Measurements from ENCODE around the gene C3orf20. TPM values are rescaled to one million over a fixed set of nuclear protein-coding genes. Genes with fewer than 3 reads are reported as not detected.
"Not testable (repeated sequence)": the region's sequence is repeated elsewhere in the genome, so short reads cannot be mapped to it uniquely, and the experiment has no call there.

The C3orf20 gene
- total RNA-seq, 1 donor from 2014 or later: not detected

GRCh38 chr3:14699643-14700042 is 24.7 kb downstream of the C3orf20 start:
- peak; percentile 2 for DNase-seq (ENCODE audit: low read depth)

DNA sequence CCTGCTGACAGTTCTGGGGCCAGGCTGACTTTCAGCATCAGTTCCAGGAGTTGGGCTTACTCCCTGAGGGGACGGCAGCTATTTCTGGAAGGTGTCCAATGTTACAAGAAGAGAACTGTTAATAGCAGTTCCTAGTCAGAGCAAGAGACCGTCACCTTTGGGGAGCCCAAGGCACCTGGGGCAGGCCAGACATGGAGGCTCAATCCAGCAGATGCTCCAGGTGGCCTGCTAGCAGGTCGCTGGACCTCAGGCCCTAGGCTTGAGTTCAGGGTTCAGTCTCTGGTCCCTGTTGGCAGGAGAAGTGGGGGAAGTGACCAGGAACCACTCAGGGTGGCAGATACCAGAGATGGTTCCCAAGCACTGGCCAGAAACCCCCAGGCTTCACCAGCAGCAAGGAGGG is 25.9 kb downstream of the C3orf20 start:
- no peak for DNase-seq (ENCODE audit: low read depth)

- DNase-seq (ENCODE audit: low read depth): peak; percentile 10
Observed at GRCh38 chr3:14701676-14702075, 26.7 kb downstream of the C3orf20 start.

DNA sequence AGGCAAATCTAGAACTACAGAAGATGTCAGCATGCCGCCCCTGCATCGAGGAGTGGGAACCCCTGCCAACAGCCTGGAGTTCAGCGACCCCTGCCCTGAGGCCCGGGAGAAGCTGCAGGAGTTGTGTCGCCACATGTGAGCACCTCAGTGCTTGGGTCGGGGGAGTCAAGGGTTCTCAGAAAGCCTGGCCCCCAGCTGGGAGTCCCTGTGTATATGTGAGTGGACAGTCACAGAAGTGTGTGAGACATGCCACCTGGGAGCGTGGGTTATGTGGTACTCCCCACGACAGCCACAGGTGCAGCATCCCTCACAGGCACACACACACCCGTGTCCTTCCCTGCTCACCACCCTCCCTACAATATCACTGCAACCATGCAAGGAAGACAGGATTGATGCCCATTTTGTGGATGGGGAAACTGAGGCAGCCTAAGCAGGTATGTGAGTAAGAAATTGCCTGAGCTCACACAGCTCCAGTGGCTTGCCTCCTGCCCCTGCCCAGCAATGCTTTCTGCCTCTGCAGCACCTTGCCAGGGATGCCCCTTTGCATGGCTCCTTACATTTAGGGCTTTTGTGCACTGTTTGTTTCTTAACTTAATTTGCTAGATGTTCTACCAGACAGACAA is 28.3 kb downstream of the C3orf20 start:
- DNase-seq (ENCODE audit: low read depth): no peak

DNA sequence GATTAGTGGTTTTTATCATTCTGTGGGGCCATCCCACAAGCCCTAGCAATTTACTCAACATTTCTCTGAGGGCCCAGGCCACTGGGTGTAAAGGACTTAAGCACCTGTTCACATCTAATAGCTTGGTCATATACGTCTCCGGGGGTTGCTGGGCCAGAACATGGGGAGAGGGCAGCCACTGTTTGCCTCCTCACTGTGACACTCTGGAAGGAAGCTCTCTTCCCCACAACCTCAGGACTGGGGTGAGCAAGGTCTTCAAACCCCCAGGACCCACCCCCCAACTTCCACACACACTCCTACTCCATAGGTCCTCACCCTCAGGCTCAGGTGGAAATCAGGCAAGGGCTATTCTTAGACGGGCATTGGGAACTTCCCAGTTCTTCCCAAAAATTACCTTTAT is 28.9 kb downstream of the C3orf20 start:
- no peak for DNase-seq (ENCODE audit: low read depth)

DNA sequence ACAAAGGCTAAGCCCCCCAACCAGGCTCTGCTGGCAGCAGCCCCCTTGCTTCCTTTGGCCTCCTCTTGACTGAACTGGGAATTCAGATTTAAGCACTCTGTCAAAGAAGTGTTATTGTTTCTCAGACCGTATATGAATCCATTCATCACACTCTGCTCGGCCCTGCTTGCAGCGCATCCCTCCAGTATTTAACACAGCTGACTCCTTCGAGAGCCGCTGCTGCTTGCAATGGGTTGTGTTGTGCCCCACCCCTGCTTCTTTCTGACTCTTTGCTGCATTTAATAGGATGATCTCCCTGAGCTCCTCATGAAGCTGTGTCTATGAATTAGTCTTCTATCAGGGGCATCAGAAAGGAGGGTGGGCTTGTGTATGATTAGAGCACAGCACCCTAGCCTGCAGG is 31.2 kb downstream of the C3orf20 start:
- no peak for DNase-seq (ENCODE audit: low read depth)

GRCh38 chr3:14716591-14716990 is 41.6 kb downstream of the C3orf20 start:
- peak; percentile 66 for DNase-seq (ENCODE audit: low read depth)

DNA sequence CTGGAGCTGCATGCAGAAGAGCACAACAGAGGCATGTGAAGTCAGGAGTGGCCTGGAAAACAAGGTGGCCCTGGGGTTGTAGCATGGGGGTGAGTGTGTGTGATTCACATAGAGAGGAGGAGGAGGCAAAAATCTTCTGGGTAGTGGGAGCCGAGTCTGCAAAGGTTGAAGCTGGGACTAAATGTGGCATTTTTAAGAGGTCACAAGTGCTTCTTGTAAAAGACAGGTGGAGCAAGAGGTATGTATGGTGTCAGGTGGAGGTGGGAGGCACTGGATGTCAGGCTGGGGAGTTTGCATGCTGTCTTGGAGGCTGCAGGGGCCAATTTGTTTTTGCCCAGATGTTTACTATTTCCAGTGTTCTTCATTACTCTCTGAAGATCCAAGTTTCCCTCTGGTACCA is 42.4 kb downstream of the C3orf20 start:
- peak; percentile 5 for DNase-seq (ENCODE audit: low read depth)

DNA sequence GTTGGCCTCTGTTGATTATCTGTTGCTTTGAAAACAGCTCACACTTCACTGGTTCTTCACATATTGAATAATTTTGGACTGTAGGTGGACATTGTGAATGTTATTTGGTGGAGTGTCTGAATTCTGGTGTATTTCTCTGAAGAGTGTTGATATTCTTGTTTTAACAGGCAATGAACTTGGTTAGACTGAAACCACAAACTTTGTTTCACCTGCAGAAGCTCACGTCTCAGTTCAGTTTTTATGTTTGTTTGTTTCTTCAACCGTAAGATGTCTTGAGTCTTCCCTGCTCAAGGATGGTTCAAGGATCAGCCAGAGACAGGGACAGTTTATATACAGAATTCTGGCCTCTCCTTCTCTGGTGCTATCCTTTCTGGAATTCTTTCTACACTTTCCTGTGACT is 43.6 kb downstream of the C3orf20 start:
- DNase-seq (ENCODE audit: low read depth): peak; percentile 14

GRCh38 chr3:14719006-14719405 is 44.1 kb downstream of the C3orf20 start:
- peak; percentile 47 for DNase-seq (ENCODE audit: low read depth)

DNA sequence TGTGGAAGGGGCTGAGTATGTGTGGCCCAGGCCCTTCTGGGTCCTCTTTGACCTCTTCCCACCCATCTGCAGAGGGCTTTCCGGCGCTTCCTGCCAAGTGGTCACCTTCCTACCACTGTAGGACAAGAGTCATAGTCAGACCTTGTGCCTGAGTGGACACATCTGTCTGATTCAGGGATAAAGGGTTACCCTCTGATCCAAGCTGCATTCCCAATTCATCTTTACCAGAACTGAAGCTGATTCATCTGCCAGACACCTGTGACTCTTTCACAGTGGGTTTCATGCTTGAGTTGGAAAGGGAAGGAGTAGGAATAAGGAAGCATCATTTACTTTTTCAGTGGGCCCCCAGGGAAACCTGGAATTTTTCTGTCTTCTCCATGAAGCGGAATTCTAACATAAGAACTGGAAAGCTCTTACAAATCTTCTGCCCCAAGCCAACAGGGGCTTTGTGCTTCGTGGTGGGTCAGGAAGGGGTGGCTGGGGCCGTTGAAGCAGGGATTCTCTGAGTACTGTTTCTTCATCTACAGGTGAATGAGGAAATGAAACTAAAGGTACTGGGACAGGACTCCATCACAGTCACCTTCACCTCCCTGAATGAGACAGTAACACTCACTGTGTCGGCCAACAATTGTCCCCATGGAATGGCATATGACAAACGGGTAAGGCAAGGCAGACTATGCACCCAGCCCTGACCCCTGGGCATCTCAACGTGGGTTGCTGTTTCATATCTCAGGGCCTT is 46.4 kb downstream of the C3orf20 start:
- DNase-seq (ENCODE audit: low read depth): peak; percentile 63

GRCh38 chr3:14725013-14725412 is 50.1 kb downstream of the C3orf20 start:
- DNase-seq (ENCODE audit: low read depth): peak; percentile 28

DNA sequence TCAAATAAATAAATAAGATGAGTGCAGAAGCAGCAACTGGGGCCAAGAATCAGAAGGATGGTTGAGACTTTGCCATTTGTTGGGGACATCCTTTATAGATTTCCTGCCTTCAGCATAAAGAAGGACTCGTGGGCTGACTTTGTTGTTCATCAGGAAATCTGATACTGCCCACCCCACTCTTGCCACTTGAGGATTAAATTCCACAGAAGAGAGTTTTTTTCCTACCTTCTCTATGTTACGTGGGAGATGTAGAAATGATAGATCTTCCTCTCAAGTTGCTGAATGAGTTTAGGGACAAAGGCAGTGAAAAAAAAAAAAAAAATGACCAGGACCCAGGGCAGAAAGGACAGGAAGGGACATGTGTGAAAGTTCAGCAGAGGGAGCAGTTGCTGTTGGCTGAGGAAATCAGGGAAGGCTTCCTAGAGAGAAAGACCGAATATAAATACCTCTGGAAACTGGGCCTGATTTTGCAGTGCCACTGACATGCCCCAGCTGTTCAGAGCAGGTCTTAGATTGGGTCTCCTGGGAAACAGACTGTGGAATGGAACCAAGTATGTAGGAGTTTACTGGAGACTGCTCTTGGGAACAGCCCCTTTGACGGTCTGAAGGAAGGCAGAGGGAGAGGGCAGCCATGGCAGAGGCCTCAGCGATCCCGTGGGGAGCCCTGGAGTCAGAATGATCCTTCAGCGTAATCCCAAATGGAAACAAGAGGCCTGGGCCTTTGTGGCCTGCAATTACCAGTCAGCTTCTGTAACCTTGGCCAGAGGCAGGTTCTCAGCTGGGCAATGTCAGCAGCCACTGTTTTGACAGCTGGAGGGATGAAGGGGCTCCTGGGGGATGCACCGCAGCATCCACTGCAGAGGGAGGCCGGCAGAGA is 50.9 kb downstream of the C3orf20 start:
- no peak for DNase-seq (ENCODE audit: low read depth)

DNA sequence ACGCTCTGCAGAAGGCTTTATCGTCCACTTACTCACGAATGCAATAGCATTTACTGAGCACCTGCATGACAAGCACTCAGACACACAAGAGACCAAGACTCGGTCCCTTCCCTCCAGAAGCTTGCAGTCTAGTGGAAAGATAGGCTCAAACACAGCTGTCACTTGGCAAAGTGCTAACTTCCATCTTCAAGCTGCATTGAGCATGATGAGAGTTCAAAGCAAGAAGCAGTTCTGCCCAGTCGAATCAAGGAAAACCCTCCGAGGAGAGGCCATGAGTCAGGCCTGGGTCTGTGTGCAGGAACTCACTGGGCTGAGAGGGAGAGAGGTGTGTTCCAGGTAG is 51.5 kb downstream of the C3orf20 start:
- DNase-seq (ENCODE audit: low read depth): no peak

- DNase-seq (ENCODE audit: low read depth): no peak
Observed at GRCh38 chr3:14728113-14728512, 53.2 kb downstream of the C3orf20 start.

DNA sequence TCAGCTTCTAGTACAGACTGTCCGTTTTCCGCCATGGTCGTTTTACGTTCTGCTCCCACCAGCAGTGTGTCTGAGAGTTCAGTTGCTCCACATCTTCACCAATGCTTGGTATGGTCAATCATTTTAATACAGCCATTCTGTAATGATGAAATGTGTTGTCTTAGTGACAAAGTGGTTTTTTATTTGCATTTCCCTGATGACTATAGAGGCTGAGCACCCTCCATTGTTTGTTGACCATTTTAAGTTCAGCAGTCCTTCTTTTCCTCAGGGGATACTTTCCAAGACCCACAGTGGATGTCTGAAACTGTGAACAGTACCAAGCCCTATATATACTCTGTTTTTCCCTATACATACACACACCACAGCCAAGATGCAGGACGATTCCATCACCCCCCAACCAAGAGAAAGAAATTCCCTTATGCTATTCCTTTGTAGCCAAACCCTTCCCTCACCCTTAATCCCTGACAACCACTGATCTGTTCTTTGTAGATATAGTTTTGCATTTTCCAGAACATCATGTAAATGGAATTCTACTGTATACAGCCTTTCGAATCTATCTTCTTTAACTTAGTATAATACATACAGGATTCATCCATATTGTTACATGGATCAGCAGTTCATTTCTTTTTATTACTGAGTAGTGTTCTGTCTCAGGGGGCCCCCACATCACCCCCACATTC is 55.9 kb downstream of the C3orf20 start:
- no peak for DNase-seq (ENCODE audit: low read depth)

DNA sequence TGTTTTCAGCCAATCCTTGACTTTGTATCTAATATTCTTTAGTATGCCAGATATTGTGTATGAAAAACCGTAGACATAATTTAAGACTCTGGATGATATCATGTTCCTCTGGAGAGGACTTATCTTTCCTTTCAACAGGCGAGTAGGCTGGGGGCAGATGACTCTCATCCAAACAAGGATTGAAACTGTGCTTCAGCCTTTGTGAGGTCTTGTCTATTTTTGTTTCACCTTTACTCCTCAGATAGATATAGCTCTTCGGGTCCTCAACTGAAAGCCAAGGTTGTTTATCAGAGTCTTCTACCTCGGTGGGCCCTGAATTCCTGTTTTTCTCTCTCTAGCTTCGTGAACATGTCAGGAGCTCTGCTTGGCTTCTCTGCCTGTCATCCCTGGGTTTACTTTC is 66.0 kb downstream of the C3orf20 start:
- DNase-seq (ENCODE audit: low read depth): no peak

DNA sequence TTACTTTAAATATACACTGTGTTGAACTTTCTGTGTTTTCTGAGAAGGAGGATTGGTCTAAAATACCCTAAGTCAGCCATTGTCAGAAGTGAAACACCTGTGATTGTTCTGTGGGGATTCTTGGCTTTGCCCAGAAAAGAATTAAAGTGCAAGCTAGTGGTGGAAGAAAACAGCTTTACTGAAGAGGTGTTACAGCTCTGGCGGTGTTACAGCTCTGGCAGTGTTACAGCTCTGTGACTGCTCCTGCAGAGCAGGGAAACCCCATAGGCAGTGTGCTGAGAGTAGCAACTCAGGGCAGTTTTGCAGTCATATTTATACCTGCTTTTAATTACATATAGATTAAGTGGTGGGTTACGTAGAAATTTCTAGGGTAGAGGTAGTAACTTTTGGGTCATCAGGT is 66.6 kb downstream of the C3orf20 start:
- no peak for DNase-seq (ENCODE audit: low read depth)

GRCh38 chr3:14744556-14744955 is 69.6 kb downstream of the C3orf20 start:
- DNase-seq (ENCODE audit: low read depth): no peak

- no peak for DNase-seq (ENCODE audit: low read depth)
Observed at GRCh38 chr3:14750650-14751049, 75.7 kb downstream of the C3orf20 start.

- not testable (repeated sequence) for DNase-seq (ENCODE audit: low read depth)
Observed at GRCh38 chr3:14752979-14753378, 78.0 kb downstream of the C3orf20 start.

DNA sequence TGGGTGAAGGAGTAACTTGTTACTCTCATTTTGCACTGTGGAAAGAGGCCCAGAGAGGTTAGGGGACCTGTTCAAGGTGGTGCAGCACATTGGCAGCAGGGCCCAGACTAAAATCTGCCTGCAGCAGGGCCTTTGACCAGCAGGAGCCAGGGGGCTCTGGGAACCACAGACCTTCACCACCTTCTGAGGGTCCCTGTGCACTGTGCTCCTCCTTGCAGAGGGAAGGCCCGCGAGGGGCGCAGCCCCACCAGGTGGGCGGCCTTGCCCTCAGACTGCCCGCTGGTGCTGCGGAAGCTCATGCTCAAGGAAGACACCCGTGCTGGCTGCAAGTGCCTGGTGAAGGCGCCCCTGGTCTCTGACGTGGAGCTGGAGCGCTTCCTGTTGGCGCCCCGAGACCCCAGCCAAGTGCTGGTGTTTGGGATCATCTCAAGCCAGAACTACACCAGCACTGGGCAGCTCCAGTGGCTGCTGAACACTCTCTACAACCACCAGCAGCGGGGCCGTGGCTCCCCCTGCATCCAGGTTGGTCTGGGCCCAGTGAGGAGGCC is 82.3 kb downstream of the C3orf20 start:
- DNase-seq (ENCODE audit: low read depth): no peak

Measured in renal cortical epithelial cell (primary cell).